A172 (cell line): ENCODE data around the gene MYNN. TPM values are rescaled to one million over a fixed set of nuclear protein-coding genes. Genes with fewer than 3 reads are reported as not detected.
"Not testable (repeated sequence)": the region's sequence is repeated elsewhere in the genome, so short reads cannot be mapped to it uniquely, and the experiment has no call there.

ENCODE experiments used
- DNase-seq: peaks from one replicate; pipeline ENCODE4 v3.0.0-alpha.2; 2015; ENCODE audit warnings: low spot score
- total RNA-seq: library from RNA; depleted of rRNA; stranded (reverse); fragments of >200 nt; shearing (Covaris generic); gene quantifications from 2 replicates; pipeline ENCODE4 v1.2.3, GENCODE V29; 2014; rRNA removed

MYNN gene
- 24.0 and 30.9 TPM in 2 replicates for total RNA-seq

- peak; percentile 85 for DNase-seq
Observed at GRCh38 chr3:169772897-169773816, at the start of gene MYNN. MYNN (plus strand) TSS chr3:169773396; CDS start chr3:169774296, 900 bp downstream.

DNA sequence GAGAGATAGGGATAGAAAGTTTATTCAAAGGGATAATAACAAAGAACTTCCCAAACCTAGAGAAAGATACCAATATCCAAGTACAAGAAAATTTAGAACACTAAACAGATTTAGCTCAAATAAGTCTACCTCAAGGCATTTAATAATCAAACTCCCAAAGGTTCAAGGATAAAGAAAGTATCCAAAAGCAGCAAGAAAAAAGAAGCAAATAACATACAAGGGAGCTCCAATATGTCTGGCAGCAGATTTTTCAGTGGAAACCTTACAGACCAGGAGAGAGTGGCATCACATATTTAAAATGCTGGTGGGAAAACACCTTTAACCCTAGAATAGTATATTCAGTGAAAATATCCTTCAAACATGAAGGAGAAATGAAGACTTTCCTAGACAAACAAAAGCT lies 41.3 kb upstream of the MYNN start:
- not testable (repeated sequence) for DNase-seq

DNA sequence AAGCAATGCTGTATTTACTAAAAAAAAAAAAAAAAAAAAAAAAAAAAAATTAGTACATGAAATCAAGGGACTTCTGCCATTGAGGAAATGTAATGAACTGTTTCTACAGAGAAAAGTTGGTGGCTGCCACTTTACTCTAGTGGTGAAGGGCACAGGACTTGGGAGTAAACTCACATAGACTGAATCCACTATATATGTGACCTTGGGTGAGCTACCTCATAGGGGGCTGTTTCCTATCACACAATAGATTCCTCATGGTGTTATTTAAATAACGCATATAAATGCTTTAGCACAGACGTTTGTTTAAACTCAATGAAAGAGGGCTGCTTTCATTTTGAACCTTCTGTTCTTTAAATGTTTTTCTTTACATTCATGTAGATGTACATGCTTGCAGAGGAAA lies 34.1 kb upstream of the MYNN start:
- no peak for DNase-seq

DNA sequence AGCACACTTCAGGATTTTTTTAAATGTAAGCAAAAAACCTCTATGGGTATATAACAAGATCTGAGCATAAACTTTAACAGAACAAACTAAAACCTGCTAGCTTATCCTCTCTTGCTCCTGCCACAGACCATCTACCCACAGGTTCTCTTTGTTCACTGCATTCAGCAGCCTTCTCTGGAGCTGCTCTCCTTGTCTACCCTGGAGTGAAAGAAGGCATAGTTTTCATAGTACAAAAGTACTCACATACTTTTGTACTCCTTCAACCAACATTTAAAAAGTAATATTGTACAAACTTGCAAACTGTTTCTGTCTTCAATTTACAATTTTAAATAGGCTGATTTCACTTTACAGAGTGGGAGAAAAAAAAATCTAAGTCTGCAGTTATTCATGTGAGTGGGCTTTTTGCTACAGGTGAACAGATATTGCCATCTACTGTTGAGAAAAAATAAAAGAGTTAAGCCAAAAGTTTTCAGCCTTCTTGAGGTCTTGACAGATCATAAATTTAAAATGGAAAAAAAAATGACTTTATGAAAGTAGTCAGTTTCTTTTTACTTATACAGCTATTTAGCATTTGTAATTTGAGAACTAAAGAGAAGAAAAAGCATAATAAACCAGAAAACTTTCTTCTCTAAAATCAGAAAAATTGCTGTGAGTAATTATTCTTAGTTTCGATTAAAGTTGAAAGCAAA lies 28.7 kb upstream of the MYNN start:
- no peak for DNase-seq

GRCh38 chr3:169746924-169747323 lies 26.3 kb upstream of the MYNN start:
- no peak for DNase-seq

GRCh38 chr3:169748670-169749069 lies 24.5 kb upstream of the MYNN start:
- no peak for DNase-seq

GRCh38 chr3:169750665-169751064 lies 22.5 kb upstream of the MYNN start:
- DNase-seq, result no peak

- DNase-seq, result no peak
Observed at GRCh38 chr3:169751875-169752274, 21.3 kb upstream of the MYNN start.

DNA sequence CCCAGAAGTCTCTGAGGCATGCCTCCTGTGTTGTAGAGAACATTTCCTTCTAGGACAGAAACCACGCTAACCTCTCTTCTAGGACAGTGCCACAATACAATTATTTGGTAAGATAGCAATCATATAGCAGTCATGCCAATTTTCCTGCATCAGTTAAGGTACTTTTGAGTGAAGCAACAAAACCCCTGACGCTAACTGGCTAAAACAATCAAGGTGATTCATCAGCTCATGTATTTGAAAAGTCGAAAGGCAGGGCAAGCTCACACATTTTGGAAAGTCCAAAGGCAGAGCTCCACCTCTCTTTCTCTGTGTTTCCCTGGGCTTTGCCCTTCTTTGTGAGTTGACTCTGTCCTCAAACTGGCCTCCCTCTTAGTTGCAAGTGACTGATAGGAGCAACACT lies 18.5 kb upstream of the MYNN start:
- DNase-seq, result no peak

DNA sequence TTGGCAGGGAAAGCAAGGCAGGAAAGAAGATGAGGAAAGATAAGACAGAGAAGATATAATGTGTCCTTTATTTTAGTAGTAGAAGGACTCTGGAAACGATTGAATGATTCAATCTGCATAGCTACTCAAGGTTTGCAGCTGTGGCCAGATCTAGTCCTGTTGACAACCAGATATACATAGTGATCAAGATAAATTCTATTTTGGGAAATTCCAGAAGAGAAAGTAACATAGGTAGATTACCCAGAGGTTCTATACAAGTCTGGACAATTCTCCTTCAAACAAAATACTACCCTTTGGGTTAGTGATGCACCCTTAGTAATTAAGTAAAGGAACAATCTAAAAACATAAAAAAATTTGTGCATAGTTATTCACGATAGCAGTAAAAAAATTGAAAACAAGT lies 17.7 kb upstream of the MYNN start:
- DNase-seq, result no peak

DNA sequence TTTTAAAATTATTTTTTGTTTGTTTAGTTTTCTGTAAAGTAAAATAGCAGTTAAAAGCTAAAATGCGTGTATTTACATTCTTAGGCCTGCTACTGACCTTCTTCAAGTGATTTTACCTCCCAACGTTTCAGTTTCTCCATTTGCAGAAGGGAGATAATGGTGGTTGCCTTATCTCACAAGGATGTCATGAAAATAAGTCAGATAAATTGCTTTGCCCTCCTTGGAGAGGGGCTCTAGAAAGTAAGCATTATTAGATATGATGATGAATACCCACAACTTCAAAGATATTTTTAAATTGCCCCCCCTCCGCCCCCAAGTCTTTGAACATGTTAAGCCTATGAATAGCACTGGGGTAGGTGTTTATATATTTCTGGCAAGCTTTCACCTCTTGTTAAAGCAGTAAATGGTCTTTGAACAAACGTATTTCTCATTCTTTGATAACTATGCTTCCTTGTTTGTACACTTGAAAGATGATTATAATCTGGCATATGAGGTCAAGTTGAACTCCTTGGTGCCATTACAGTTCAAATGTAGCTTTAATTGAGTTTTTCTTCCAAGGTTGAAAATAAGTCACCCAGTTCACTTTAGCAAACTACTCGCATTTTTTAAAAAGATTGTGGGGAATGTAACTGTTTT lies 14.7 kb upstream of the MYNN start:
- DNase-seq, result no peak

GRCh38 chr3:169759256-169759655 lies 13.9 kb upstream of the MYNN start:
- peak; percentile 81 for DNase-seq

- DNase-seq, result peak; percentile 74
Observed at GRCh38 chr3:169760479-169760878, 12.7 kb upstream of the MYNN start.

- DNase-seq, result no peak
Observed at GRCh38 chr3:169764312-169764881, 8.8 kb upstream of the MYNN start.

DNA sequence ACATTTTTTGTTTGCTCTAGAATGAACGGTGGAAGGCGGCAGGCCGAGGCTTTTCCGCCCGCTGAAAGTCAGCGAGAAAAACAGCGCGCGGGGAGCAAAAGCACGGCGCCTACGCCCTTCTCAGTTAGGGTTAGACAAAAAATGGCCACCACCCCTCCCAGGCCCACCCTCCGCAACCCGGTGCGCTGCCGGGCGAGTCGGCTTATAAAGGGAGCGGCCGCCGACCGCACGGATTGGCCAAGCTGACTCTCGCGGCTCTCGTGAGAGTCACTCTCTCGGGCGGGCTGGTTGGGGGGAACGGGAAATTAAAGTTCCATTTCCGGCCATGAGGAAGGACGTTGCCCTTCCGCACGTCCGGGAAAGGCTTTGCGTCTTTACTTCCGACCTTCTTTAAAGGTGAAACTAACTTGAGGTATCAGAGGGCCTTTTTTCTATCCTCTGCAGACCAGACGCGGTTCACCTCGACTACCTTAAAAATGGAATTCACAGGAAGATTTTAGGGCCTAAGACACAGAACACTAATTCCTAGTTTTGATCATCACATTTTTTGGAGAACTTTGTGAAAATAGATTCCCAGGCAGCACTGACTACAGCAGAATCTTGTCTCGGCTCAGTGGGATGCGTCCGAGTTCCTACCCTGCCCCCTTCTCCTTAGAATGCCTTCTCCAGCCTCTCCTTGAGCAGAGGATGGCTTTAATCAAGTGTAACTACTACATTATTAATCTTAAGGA lies 8.1 kb upstream of the MYNN start, which contains the start of gene TERC:
Gene TERC (minus strand): TSS at position 179 of the 731 bp plus-strand sequence.
- peak; percentile 85 for DNase-seq

GRCh38 chr3:169769287-169770181 lies 3.7 kb upstream of the MYNN start, which contains the start of gene ACTRT3:
ACTRT3 (minus strand) TSS chr3:169769561; CDS start chr3:169769520, 41 bp downstream.
- no peak for DNase-seq

DNA sequence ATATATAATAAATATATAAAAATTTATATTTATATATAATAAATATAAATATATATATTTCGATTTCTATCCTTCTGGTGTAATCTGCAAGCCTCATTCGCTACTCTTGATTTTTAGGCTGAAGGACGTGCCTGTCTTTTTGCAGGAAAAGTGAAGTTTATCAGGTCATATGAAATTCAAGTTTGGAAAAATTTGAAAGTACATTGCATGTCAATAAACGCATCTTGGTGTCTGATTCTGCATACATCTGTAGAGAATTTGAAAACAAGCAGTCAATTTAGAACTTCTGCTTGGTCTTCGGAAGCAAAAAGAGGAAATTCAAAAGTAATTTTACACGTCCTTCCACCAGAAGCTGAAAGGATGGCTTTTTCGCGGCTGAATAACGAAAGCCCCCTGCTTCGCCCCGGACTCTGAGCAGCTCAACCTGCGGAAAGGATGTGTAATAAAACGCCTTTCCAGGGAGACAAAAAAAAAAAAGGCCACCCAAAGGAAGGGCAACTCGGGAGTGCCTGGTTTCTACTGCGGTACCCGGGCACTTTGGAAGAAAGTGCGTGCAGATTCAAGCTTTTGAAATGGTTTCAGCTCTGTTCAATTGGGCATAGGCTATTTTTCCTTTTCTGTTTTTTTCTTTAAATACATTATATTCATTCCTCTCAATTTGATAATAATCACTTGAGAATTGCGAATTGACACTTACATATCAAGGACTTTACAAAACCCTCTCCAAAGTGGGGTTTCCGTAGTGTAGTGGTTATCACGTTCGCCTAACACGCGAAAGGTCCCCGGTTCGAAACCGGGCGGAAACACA lies 1.5 kb upstream of the MYNN start:
- DNase-seq, result peak; percentile 80

GRCh38 chr3:169772305-169772896 lies 795 bp upstream of the MYNN start:
- DNase-seq, result peak; percentile 80

DNA sequence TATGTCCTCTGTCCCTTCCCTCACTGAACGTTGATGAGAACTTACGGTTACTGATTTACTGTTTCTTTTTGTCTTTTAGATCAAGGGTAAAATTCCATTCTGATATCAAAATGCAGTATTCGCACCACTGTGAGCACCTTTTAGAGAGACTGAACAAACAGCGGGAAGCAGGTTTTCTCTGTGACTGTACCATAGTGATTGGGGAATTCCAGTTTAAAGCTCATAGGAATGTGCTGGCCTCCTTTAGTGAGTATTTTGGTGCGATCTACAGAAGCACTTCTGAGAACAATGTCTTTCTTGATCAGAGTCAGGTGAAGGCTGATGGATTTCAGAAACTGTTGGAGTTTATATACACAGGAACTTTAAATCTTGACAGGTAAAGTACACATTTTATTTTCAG lies 990 bp downstream of the MYNN start:
- DNase-seq, result peak; percentile 38
